NCI-H128 (cell line): Measurements from ENCODE around the gene LRRC61.

Experiments used
- DNase-seq: peaks from one replicate; lab custom pipeline; 2025; ENCODE audit not compliant: unreplicated experiment; lab: John Stamatoyannopoulos, UW

LRRC61 gene

DNA sequence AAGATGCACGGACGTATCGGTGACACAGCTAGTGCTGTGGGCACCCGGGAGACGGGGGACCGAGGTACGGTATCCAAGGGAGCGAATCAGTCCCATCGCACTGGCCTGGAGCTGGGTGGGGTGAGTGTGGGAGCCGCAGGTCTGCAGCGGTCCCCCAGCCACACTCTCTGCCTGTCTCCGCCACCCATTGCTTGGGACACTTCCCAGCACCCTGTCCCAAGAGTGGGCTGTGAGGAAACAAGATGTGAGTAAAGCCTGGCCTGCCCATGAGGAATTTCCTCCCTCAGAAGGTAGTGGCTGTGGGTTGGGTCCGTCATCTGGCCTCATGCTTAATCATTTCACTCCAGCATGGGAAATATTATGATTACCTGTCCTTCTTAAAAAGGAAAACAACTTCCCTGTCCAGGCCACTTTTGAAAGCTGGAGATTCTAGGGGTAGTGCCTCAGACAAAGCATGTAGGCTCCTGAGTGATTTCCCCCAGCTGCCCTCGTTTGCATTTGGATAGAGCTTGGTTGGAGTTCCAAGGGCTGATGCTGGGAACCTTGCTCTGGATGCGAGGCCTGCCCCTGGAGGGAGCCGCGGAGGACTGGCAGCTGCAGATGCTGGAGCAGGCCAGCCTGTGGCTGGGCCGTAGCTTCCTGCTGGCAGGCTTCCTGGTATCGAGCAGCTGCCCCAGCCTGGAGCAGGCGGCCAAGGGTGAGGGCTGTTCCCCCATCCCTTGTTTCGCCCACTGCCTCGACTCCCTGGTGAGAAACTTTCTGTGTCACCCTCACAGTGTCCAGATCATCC lies 6.4 kb downstream of the LRRC61 start:
- no peak for DNase-seq

- no peak for DNase-seq
Measured at GRCh38 chr7:150330211-150330885, 7.2 kb downstream of the LRRC61 start.

GRCh38 chr7:150332852-150333635 lies 9.9 kb downstream of the LRRC61 start:
- DNase-seq: no peak

DNA sequence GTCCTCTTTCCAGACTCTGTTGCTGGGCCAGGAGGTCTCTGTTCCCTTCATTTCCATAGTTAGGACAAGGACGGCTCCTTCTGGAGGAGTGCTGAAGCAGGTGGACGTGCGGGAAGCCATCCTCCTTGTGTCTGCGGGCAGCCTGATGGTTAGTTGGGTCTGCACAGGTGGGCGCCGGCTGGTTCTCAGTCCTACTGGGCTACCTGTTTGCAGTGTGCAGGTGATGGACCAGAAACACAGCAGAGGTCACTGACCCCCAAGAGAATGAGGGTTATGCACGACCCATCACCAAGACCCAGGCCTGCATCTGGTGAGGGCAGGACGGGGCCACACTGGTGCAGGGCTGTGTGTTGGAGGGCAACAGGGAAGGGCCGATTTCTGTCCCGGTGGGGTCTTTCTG lies 10.5 kb downstream of the LRRC61 start:
- no peak for DNase-seq

DNA sequence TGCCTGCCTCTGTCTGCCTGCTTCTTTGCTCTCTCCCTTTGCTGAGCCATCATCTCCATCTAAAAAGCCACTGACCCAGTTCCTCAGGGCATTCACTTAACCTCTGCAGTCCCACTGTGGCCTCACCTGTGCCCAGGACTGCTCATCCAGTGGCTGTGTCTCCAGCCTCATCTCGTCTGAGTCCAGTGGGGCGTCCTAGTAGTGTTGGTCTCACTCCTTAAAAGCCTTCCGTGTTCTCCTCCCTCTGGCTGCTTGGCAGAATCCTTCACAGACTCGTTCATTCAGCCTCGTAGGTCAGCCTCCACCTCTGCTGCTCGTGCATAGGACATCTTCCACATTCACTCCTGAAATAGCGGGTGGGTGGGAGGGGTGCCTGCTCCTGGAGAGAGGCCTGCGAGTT lies 11.0 kb downstream of the LRRC61 start:
- no peak for DNase-seq

DNA sequence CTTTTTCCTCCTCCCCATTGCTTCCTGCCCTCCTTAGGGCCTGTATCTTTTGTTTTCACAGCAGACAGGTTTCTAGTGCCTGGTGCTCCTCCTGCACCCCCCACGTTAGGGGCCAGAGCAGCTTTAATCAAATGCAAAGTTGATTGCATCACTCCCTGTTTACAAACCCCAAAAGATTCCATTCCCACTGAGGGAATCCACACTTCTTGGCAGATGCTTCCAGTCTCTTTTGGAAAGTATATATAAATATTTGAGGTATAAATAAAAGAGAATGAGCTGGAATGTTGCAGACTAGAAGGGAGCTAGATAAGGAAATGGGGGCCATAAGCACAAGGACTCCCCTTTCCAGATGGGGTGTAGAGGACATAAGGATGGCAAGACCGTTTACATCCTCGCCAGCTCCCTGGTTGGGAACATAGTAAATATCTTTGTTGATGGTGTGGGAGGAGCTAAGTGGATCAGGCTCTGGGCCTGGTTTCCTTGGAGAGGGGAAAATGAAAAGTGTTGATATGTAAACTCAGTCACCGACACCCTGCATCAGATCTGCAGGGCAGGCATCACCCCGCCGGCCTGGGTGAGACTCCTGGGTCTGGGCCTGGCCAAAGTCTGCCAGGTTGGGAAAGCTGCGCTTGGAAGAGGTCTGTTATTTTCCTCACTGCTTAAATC lies 12.1 kb downstream of the LRRC61 start:
- DNase-seq: no peak

DNA sequence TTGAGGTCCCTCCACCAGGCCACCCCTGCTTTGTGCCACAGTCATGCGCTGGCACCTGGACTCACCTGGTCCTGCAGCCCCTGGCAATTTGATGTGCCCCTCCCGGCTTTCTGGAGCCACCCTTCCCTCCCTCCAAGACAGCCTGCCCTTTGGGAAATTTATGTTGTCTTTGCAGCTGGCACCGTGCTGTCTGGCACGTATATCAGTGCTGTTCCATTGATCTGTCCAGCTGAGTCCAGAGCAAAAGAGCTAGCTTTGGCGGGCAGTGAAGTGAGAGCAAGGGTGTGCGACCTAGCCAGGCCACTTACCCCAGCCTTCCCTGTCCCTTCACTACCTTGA lies 12.6 kb downstream of the LRRC61 start:
- DNase-seq: no peak

DNA sequence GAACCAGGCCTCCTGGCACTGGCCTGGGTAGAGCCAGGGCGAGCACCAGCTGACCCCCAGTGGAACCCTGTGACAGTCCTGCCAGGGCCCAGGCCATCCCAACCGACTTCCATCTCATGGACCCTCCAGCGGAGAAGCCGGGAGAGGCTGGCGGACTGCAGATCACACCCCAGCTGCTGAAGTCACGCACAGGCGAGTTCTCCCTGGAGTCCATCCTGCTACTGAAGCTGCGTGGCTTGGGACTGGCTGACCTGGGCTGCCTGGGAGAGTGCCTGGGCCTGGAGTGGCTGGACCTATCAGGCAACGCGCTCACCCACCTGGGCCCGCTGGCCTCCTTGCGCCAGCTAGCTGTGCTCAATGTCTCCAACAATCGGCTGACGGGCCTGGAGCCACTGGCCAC lies 13.6 kb downstream of the LRRC61 start:
- DNase-seq: no peak

- no peak for DNase-seq
Measured at GRCh38 chr7:150337179-150337578, 14.0 kb downstream of the LRRC61 start.

DNA sequence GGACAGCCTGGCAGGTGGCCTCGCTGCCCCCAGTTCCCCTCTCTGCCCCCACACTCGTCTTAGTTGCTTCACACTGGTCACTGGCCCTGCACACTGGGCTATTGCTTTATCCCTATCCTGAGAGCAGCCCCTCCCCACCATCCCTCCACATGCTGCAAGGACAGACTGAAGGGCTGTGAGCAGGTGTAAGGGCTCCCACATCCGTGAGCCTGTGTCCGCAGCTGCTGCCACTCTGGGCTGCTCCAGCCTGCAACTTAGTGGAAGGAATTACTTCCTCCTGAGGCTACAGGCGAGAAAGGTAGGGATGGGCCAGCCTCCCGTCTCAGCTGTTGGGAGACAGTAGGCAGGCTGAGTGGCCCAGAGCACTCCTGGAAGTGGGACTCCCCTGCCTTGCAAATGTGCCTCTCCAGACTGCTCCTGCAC lies 14.5 kb downstream of the LRRC61 start:
- no peak for DNase-seq

GRCh38 chr7:150338166-150338829 lies 15.1 kb downstream of the LRRC61 start:
- DNase-seq: no peak

DNA sequence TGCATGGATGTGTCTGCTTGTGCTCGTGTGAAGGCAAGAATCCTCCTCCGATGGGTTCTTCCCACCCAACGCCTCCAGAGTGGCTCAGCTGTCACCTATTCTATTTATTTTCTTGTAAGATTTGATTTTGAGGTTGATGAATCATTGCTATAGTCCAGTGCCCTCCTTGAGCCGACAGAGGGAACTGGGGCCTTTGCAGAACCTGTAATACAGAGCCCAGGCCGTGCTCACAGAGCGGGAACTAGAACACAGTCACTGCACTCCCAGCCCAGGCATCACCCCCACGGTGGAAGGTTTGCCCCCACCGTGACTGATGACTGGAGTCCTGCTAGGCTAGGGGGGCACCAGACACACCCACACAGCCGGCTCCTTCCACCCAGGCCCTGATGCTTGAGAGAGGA lies 16.3 kb downstream of the LRRC61 start:
- no peak for DNase-seq

- DNase-seq: no peak
Measured at GRCh38 chr7:150340024-150340749, 17.0 kb downstream of the LRRC61 start.

DNA sequence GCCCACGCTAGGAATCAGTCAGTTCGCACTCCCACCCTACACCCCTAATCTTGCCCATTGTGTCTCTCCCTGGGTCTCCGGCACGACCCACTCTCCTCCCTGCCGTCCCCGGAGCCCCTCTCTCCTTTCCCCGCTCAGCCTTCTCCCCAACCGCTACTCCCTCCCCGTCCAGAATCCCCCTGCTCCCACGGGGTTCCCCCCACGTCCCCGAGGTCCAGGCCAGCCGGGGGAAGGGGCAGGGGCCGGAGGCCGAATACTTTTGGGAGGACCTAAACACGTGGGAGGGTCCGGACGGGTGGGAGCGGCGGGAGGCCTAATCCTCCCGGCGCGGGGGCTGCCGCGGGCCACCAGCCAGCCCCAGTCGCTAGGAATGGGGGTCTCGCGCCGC lies 17.7 kb downstream of the LRRC61 start:
- no peak for DNase-seq

- DNase-seq: no peak
Measured at GRCh38 chr7:150341263-150342120, 18.3 kb downstream of the LRRC61 start, which contains the start of gene RARRES2. Gene RARRES2, minus strand, starts transcription at chr7:150341629. Its CDS starts 1,020 bp downstream, at chr7:150340609.

DNA sequence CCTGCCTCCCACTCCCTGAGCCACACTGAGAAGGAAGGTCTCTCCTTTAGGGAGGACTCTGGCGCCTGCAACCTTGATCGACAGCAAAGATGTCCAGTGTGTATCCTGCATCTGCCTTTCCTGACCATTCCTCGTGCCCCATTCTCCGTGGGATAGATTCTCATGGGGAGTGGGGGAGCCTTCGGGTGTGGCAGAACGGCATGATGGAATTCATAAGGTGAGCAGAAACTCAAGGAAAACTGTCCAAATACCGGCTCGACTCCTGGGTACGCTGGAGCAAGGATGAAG lies 18.9 kb downstream of the LRRC61 start:
- no peak for DNase-seq

GRCh38 chr7:150343225-150343624 lies 20.1 kb downstream of the LRRC61 start:
- DNase-seq: no peak

GRCh38 chr7:150344299-150344698 lies 21.1 kb downstream of the LRRC61 start:
- DNase-seq: no peak

- no peak for DNase-seq
Measured at GRCh38 chr7:150345012-150345411, 21.9 kb downstream of the LRRC61 start.
